BJ (cell line): Measurements from ENCODE around the gene CCDC91. TPM values are rescaled to one million over a fixed set of nuclear protein-coding genes. Genes with fewer than 3 reads are reported as not detected.

Source experiments
- CTCF ChIA-PET: fragments of 350-600 bp; formaldehyde crosslinking; extraction: SDS; loops from one replicate; lab custom pipeline; 2021; ENCODE audit warnings: antibody characterized with exemption, inconsistent platforms; lab: Yijun Ruan, JAX
- POLR2A ChIA-PET: fragments of 300-600 bp; sonication (Branson Sonifier 250); formaldehyde crosslinking; extraction: SDS; loops from one replicate; lab custom pipeline; 2021; ENCODE audit warnings: antibody characterized with exemption; lab: Charles Lee
- DNase-seq: peaks from one replicate; pipeline ENCODE4 v3.0.0-alpha.2; 2011; ENCODE audit warnings: low read depth
- H3K27me3 ChIP-seq: 2 replicates; pipeline ENCODE4 v1.6.0; 2011; ENCODE audit warnings: low read length; ENCODE audit not compliant: control insufficient read depth, insufficient read depth
- H3K36me3 ChIP-seq: 2 replicates; pipeline ENCODE4 v1.5.1; 2011; ENCODE audit warnings: low read length; ENCODE audit not compliant: control insufficient read depth, insufficient read depth
- H3K4me3 ChIP-seq: 2 replicates; pipeline ENCODE4 v1.5.1; 2011; ENCODE audit warnings: low read depth, mild to moderate bottlenecking, control low read depth, low read length
- polyA plus RNA-seq: library from polyadenylated mRNA; depleted of rRNA; stranded (reverse); fragments of >200 nt; gene quantifications from 2 replicates; pipeline ENCODE4 v1.2.3, GENCODE V29; 2011
- TF ChIP-seq, protein P1 (sequence below): IDR thresholded peaks from 2 replicates; pipeline ENCODE4 v1.5.1; 2011; ENCODE audit warnings: low read depth, mild to moderate bottlenecking, control low read depth, inconsistent platforms, low read length, moderate library complexity; ENCODE audit not compliant: insufficient read depth

CCDC91 gene
- polyA plus RNA-seq, 1 experiment: 11.9 TPM

DNA sequence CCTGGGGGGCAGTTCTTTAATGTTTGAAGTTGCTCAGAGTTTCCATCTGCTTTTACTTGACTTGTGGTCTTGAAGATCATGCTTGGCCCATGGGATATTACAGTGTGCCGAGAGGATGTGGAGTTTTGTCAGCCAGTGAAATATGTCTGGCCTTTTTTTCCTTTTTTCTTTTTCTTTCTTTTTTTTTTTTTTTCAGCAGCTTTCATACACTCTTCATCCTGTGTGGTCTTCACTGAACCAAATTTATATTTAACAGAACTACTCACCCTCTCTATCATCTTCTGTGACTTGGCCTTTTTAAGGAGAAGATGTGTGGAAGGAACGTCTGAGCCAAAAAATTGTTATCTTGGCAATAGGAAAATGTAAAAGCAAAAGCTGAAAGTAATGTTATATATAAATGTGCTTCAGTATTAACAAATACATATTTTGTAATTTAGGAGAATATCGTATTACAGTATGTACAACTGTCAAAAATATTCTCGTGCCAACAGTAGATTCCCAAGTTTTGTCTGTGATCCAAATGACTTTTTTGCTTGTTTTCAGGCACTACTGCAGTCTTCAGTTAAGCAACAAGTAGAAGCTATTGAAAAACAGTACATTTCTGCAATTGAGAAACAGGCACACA is 200.6 kb downstream of the CCDC91 start:
- TF ChIP-seq, protein P1, sequence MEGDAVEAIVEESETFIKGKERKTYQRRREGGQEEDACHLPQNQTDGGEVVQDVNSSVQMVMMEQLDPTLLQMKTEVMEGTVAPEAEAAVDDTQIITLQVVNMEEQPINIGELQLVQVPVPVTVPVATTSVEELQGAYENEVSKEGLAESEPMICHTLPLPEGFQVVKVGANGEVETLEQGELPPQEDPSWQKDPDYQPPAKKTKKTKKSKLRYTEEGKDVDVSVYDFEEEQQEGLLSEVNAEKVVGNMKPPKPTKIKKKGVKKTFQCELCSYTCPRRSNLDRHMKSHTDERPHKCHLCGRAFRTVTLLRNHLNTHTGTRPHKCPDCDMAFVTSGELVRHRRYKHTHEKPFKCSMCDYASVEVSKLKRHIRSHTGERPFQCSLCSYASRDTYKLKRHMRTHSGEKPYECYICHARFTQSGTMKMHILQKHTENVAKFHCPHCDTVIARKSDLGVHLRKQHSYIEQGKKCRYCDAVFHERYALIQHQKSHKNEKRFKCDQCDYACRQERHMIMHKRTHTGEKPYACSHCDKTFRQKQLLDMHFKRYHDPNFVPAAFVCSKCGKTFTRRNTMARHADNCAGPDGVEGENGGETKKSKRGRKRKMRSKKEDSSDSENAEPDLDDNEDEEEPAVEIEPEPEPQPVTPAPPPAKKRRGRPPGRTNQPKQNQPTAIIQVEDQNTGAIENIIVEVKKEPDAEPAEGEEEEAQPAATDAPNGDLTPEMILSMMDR: no peak
- POLR2A ChIA-PET: no interaction called here
- Histone ChIP-seq H3K27me3 (no peaks in the 10 kb centered on the region), H3K4me3 (no peak overlapping the region), H3K36me3 (no peaks in the 10 kb centered on the region)
- CTCF ChIA-PET: interaction anchor here (0.7 to 0.8 kb wide), 2 partner anchors 122 to 1866 kb away, joined by 3 read pairs; no protein-coding TSS in a partner anchor
- DNase-seq: no peak

DNA sequence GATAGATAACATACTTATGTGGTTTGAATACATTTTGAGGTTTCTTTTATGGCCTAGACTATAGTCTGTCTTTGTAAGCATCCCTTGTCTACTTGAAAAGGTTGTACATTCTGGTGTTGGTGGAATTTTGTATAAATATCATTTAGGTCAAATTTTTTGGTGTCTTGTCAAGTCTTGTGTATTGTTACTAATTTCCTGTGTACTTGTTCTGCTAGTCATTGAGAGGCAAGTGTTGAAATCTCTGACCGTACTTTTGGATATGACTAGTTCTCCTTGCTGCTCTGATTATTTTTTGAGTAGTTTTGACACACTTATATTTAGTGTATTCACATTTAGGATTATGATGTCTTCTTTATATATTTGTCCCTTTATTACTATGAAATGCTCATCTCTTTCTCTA is 219.6 kb downstream of the CCDC91 start:
- H3K36me3 ChIP-seq: no peaks in the 10 kb centered on the region
- H3K27me3 ChIP-seq: no peaks in the 10 kb centered on the region
- ChIA-PET CTCF (no interaction called here), POLR2A (no interaction called here)
- DNase-seq: no peak
- no peak overlapping the region for H3K4me3 ChIP-seq
- TF ChIP-seq, protein P1: no peak

DNA sequence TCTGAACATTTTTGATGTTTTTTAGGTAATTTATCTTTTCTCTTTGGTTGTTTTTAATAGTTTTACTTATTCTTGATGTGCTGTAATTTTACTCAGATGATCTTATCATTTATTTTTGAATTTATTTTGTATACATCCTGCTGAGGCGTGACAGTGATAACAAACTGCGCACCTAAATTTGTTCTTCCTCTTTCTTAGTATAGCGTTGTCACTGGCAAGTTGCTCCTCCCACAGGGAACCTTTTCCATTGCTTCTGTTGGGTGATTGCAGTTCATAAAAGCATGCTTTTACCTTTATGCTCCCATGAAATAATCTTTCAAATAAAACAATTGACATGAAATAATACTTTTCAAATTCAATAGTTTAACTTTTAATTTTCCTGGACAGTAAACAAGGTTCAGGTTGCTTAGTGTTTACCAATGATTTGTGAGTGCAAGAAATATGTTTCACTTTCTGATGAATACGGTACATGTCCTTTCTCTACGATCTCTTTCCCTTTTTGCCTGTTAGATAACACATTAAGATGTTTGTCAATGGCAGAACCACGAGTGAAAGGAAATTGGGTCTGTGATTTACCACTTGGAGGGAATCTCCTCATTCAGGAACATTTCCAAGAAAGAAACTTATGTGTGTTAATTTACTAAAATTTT is 223.3 kb downstream of the CCDC91 start:
- POLR2A ChIA-PET: no interaction called here
- TF ChIP-seq, protein P1: no peak
- no peak overlapping the region for H3K4me3 ChIP-seq
- CTCF ChIA-PET: no interaction called here
- H3K27me3 ChIP-seq: no peaks in the 10 kb centered on the region
- H3K36me3 ChIP-seq: no peaks in the 10 kb centered on the region
- no peak for DNase-seq

DNA sequence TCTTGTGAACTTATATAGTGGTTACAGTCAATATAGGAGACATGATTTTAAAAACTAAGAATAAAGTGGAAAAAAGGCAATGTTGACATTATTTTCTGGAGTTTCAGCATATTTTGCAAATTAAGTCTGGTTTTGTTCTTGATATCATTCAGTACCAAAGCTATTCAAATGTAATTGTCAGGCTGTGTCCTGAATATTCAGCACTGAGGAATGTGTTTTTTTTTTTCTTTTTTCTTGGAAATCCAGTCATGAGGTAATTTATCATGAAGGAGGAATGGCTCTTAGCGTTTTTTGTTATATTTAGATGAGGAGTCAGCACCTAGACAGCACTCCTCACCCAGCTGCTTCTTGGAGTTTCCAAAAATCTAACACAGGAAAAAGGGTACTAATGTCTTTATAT is 225.5 kb downstream of the CCDC91 start:
- peak; percentile 78 for DNase-seq
- Histone ChIP-seq H3K4me3 (no peak overlapping the region), H3K27me3 (no peaks in the 10 kb centered on the region), H3K36me3 (no peaks in the 10 kb centered on the region)
- TF ChIP-seq, protein P1: no peak
- ChIA-PET CTCF (interaction anchor here (0.6 kb wide), 1 partner anchor 14 kb away, joined by 3 read pairs; no protein-coding TSS in a partner anchor), POLR2A (no interaction called here)

DNA sequence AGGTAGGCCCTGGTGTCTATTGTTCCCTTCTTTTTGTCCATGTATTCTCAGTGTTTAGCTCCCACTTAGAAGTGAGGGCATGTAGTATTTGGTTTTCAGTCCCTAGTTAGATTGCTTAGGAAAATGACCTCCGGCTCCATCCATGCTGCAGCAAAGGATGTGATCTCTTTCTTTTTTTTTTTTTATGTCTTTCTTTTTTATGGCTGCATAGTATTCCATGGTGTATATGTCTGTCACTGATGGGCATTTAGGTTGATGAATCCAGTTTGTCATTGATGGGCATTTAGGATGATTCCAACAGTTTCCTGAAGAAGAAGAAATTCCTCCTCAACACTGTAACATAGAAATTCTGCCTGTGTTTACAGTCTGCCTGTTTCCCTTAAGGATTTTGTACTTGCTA is 231.1 kb downstream of the CCDC91 start:
- no peak for DNase-seq
- TF ChIP-seq, protein P1: no peak
- H3K36me3 ChIP-seq: no peaks in the 10 kb centered on the region
- ChIA-PET CTCF (no interaction called here), POLR2A (no interaction called here)
- H3K27me3 ChIP-seq: no peaks in the 10 kb centered on the region
- no peak overlapping the region for H3K4me3 ChIP-seq
